H9 (cell line): Measurements from ENCODE around the gene SIPA1L3. TPM values are rescaled to one million over a fixed set of nuclear protein-coding genes. Genes with fewer than 3 reads are reported as not detected.

Source experiments
- DNase-seq: peaks from one replicate; pipeline ENCODE4 v3.0.0-alpha.2; 2017
- H2AFZ ChIP-seq: one replicate; pipeline ENCODE4 v1.6.1; 2013; ENCODE audit warnings: mild to moderate bottlenecking, low read length, control low read depth, moderate library complexity
- H2AK5ac ChIP-seq: 2 replicates; pipeline ENCODE4 v1.6.1; 2013; ENCODE audit warnings: low read length, control low read depth, mixed read lengths; ENCODE audit not compliant: insufficient read length
- H2BK120ac ChIP-seq: one replicate; pipeline ENCODE4 v1.6.1; 2013; ENCODE audit warnings: low read depth, mild to moderate bottlenecking, low read length, control low read depth, inconsistent platforms; ENCODE audit not compliant: poor library complexity, severe bottlenecking
- H2BK12ac ChIP-seq: 2 replicates; pipeline ENCODE4 v1.6.1; 2013; ENCODE audit warnings: low read length, control low read depth, mixed read lengths, low read depth; ENCODE audit not compliant: insufficient read length
- H2BK15ac ChIP-seq: 2 replicates; pipeline ENCODE4 v1.6.1; 2013; ENCODE audit warnings: low read depth, low read length, control low read depth
- H2BK20ac ChIP-seq: one replicate; pipeline ENCODE4 v1.6.1; 2013; ENCODE audit warnings: low read depth, mild to moderate bottlenecking, low read length, control low read depth, inconsistent platforms; ENCODE audit not compliant: poor library complexity, severe bottlenecking
- H2BK5ac ChIP-seq: 2 replicates; pipeline ENCODE4 v1.6.1; 2013; ENCODE audit warnings: low read length, control low read depth, mixed read lengths; ENCODE audit not compliant: insufficient read length
- H3K14ac ChIP-seq: 2 replicates; pipeline ENCODE4 v1.6.1; 2013; ENCODE audit warnings: low read length, control low read depth; ENCODE audit not compliant: insufficient read depth
- H3K18ac ChIP-seq: 2 replicates; pipeline ENCODE4 v1.6.1; 2013; ENCODE audit warnings: low read depth, mild to moderate bottlenecking, mixed read lengths, low read length, control low read depth; ENCODE audit not compliant: insufficient read length
- H3K23ac ChIP-seq: 2 replicates; pipeline ENCODE4 v1.6.1; 2013; ENCODE audit warnings: low read length, control low read depth, mixed read lengths, low read depth; ENCODE audit not compliant: insufficient read length
- H3K23me2 ChIP-seq: 2 replicates; pipeline ENCODE4 v1.6.1; 2013; ENCODE audit warnings: low read depth, mild to moderate bottlenecking, mixed read lengths, low read length, control low read depth; ENCODE audit not compliant: insufficient read length, poor library complexity, severe bottlenecking
- H3K27ac ChIP-seq: 2 replicates; pipeline ENCODE4 v1.5.1; 2013; ENCODE audit warnings: low read length, control low read depth, mixed read lengths, low read depth; ENCODE audit not compliant: insufficient read length
- H3K27me3 ChIP-seq: 2 replicates; pipeline ENCODE4 v1.6.1; 2013; ENCODE audit warnings: low read length, control low read depth, inconsistent platforms; ENCODE audit not compliant: insufficient read depth
- H3K4ac ChIP-seq: 2 replicates; pipeline ENCODE4 v1.6.1; 2013; ENCODE audit warnings: low read depth, mild to moderate bottlenecking, control low read depth, inconsistent platforms, low read length, moderate library complexity
- H3K4me1 ChIP-seq: 2 replicates; pipeline ENCODE4 v1.6.1; 2013; ENCODE audit warnings: low read length, control low read depth, inconsistent platforms; ENCODE audit not compliant: insufficient read depth
- H3K4me2 ChIP-seq: 2 replicates; pipeline ENCODE4 v1.6.1; 2013; ENCODE audit warnings: low read length, control low read depth, mixed read lengths; ENCODE audit not compliant: insufficient read length, insufficient read depth
- H3K56ac ChIP-seq: 2 replicates; pipeline ENCODE4 v1.6.1; 2013; ENCODE audit warnings: low read depth, mild to moderate bottlenecking, mixed read lengths, low read length, control low read depth; ENCODE audit not compliant: insufficient read length
- H3K79me1 ChIP-seq: 2 replicates; pipeline ENCODE4 v1.6.1; 2013; ENCODE audit warnings: low read depth, mild to moderate bottlenecking, moderate library complexity, low read length, control low read depth, inconsistent platforms; ENCODE audit not compliant: insufficient read depth, poor library complexity, severe bottlenecking
- H3K79me2 ChIP-seq: 2 replicates; pipeline ENCODE4 v1.6.1; 2013; ENCODE audit warnings: low read length, control low read depth, inconsistent platforms; ENCODE audit not compliant: insufficient read depth
- H3K9ac ChIP-seq: 2 replicates; pipeline ENCODE4 v1.6.1; 2013; ENCODE audit warnings: low read length, control low read depth, mixed read lengths; ENCODE audit not compliant: insufficient read length; ENCODE audit errors: extremely low read depth
- H3K9me3 ChIP-seq: one replicate; pipeline ENCODE4 v1.6.1; 2013; ENCODE audit warnings: low read depth, low read length, inconsistent platforms; ENCODE audit not compliant: control insufficient read depth
- H3T11ph ChIP-seq: one replicate; pipeline ENCODE4 v1.6.1; 2013; ENCODE audit warnings: mild to moderate bottlenecking, low read length, control low read depth, inconsistent platforms
- H4K20me1 ChIP-seq: one replicate; pipeline ENCODE4 v1.6.1; 2013; ENCODE audit not compliant: control insufficient read depth, insufficient read length, insufficient read depth
- H4K5ac ChIP-seq: 2 replicates; pipeline ENCODE4 v1.6.1; 2013; ENCODE audit warnings: low read depth, mild to moderate bottlenecking, mixed read lengths, low read length, control low read depth; ENCODE audit not compliant: insufficient read length
- H4K8ac ChIP-seq: replicated peaks from 2 replicates; pipeline ENCODE4 v1.6.1; 2013; ENCODE audit warnings: low read length, control low read depth, mixed read lengths, low read depth; ENCODE audit not compliant: insufficient read length
- H4K91ac ChIP-seq: 2 replicates; pipeline ENCODE4 v1.6.1; 2013; ENCODE audit warnings: low read depth, mild to moderate bottlenecking, moderate library complexity, mixed read lengths, low read length, control low read depth; ENCODE audit not compliant: insufficient read length
- H3K27ac Mint-ChIP-seq, 3 experiments: 2 replicates in 2 of 3; 3 replicates in 1 of 3; pipeline ENCODE4 v1.8.0; 2020 to 2021; ENCODE audit warnings: mixed read lengths in 3 of 3, mild to moderate bottlenecking in 1 of 3, moderate library complexity in 1 of 3
- H3K27me3 Mint-ChIP-seq: 2 replicates; pipeline ENCODE4 v1.8.0; 2021; ENCODE audit warnings: low read depth, mild to moderate bottlenecking, moderate library complexity, mixed read lengths
- H3K36me3 Mint-ChIP-seq, 3 experiments: 2 replicates in 2 of 3; 3 replicates in 1 of 3; pipeline ENCODE4 v1.8.0; 2020 to 2021; ENCODE audit warnings: low read depth in 3 of 3, mixed read lengths in 3 of 3; ENCODE audit not compliant: insufficient read depth in 1 of 3
- H3K4me1 Mint-ChIP-seq, 2 experiments: 2 replicates each; pipeline ENCODE4 v1.8.0; 2020; ENCODE audit warnings: mixed read lengths in 2 of 2
- H3K4me3 Mint-ChIP-seq, 2 experiments: 2 replicates in 1 of 2; 3 replicates in 1 of 2; pipeline ENCODE4 v1.8.0; 2020 to 2021; ENCODE audit warnings: mild to moderate bottlenecking in 2 of 2, mixed read lengths in 2 of 2, moderate library complexity in 1 of 2
- H3K9me3 Mint-ChIP-seq, 2 experiments: 2 replicates in 1 of 2; 3 replicates in 1 of 2; pipeline ENCODE4 v1.8.0; 2020; ENCODE audit warnings: mild to moderate bottlenecking in 2 of 2, mixed read lengths in 2 of 2, moderate library complexity in 1 of 2
- CTCF ChIP-seq: fragments of 200-600 bp; sonication (generic); conservative IDR thresholded peaks from 3 replicates; pipeline ENCODE4 v1.8.0; 2021; ENCODE audit warnings: antibody characterized with exemption, mild to moderate bottlenecking
- WGBS: extraction: QIAGEN DNeasy Blood & Tissue Kit; methylation state at CpG from one replicate; pipeline ENCODE4 v1.1.7; 2013; ENCODE audit warnings: missing lambda C conversion rate, low lambda C conversion rate, mixed read lengths; ENCODE audit not compliant: insufficient read length; ENCODE audit errors: extremely low coverage; 5-methylcytosine and 5-hydroxymethylcytosine counted together
- total RNA-seq: library from RNA; stranded (reverse); gene quantifications from 2 replicates; pipeline ENCODE4 v1.2.1, GENCODE V29; 2021

Gene SIPA1L3
- total RNA-seq, 1 experiment from 2014 or later = 40.1 TPM

GRCh38 chr19:37966662-37967231, 59.7 kb downstream of the SIPA1L3 start:
- H3K27ac ChIP-seq = no peak overlapping the region
- H3T11ph ChIP-seq = no peak overlapping the region
- no peak overlapping the region for H4K5ac ChIP-seq
- H3K79me1 ChIP-seq = peaks cover 7% of the 10 kb centered on the region
- no peak overlapping the region for H3K4me2 ChIP-seq
- H3K27ac Mint-ChIP-seq = peak overlapping the region; percentile 14 to 95 (median 72); a peak in 6 of 7 replicates
- no peak overlapping the region for H3K23ac ChIP-seq
- no peak overlapping the region for H4K8ac ChIP-seq
- H3K18ac ChIP-seq = peak overlapping the region; percentile 14
- H3K4me3 Mint-ChIP-seq = no peak overlapping the region
- no peak overlapping the region for H2BK20ac ChIP-seq
- H3K27me3 ChIP-seq = no peaks in the 10 kb centered on the region
- no peaks in the 10 kb centered on the region for H3K27me3 Mint-ChIP-seq
- H3K9me3 Mint-ChIP-seq = peaks cover 12% of the 10 kb centered on the region in 2 experiments
- H4K20me1 ChIP-seq = no peaks in the 10 kb centered on the region
- no peak overlapping the region for H2AK5ac ChIP-seq
- H3K4me1 ChIP-seq = no peaks in the 10 kb centered on the region
- WGBS = no CpG with 5 or more reads among the region's 12 CpGs
- H2BK5ac ChIP-seq = no peak overlapping the region
- peaks cover 5% of the 10 kb centered on the region; the same call in 1 of the 2 replicates for H3K79me2 ChIP-seq
- H3K56ac ChIP-seq = no peak overlapping the region
- no peak overlapping the region for H2BK12ac ChIP-seq
- no peak overlapping the region; the same call in 1 of the 2 replicates for H3K14ac ChIP-seq
- no peak overlapping the region for H4K91ac ChIP-seq
- DNase-seq = no peak
- peaks cover 12 to 21% (median 12%) of the 10 kb centered on the region in 3 experiments for H3K36me3 Mint-ChIP-seq
- H2AFZ ChIP-seq = no peak overlapping the region
- H2BK120ac ChIP-seq = no peak overlapping the region
- peaks cover 18 to 21% of the 10 kb centered on the region in 2 experiments for H3K4me1 Mint-ChIP-seq
- no peak overlapping the region for H3K4ac ChIP-seq
- no peaks in the 10 kb centered on the region for H3K9me3 ChIP-seq
- no peak overlapping the region for H2BK15ac ChIP-seq
- no peak for TF ChIP-seq CTCF
- H3K9ac ChIP-seq = no peak overlapping the region
- no peaks in the 10 kb centered on the region for H3K23me2 ChIP-seq
